ENCODE results near the gene IL1R2. TPM values are rescaled to one million over a fixed set of nuclear protein-coding genes. Genes with fewer than 3 reads are reported as not detected.

The IL1R2 gene
- total and polyA plus RNA-seq, 7 experiments from 2014 or later: 0.40 to 2.7 (median 1.3) TPM; not detected in 4

GRCh38 chr2:102005989-102006885, 14.5 kb downstream of the IL1R2 start:
- H3K36me3 ChIP-seq (ENCODE audit: control insufficient read depth in 2 of 3, insufficient read depth in 3 of 3, low read length in 3 of 3): no peaks in the 10 kb centered on the region
- peak in 3 of 9 donors; percentile 23 to 28 (median 24) for DNase-seq
- no peak overlapping the region for H3K4me3 Mint-ChIP-seq
- no peaks in the 10 kb centered on the region for H3K9me3 Mint-ChIP-seq
- peaks cover 0 to 12% of the 10 kb centered on the region in 2 donors for H3K4me1 ChIP-seq (ENCODE audit: control insufficient read depth in 2 of 2, insufficient read depth in 2 of 2, low read length in 2 of 2)
- H3K4me3 ChIP-seq (ENCODE audit: low read length): no peak overlapping the region
- H3K27ac ChIP-seq (ENCODE audit: low read depth, low read length): no peak overlapping the region
- no peaks in the 10 kb centered on the region for H3K27me3 ChIP-seq (ENCODE audit: control insufficient read depth in 2 of 2, insufficient read depth in 2 of 2, low read length in 2 of 2)
- ChIA-PET CTCF (interaction anchor here (0.5 to 2.6 kb wide), 11 partner anchors 9 to 443 kb away, joined by 3 to 26 read pairs (median 4); no protein-coding TSS in a partner anchor), POLR2A (no interaction called here)
- no peaks in the 10 kb centered on the region for H3K36me3 Mint-ChIP-seq
- H3K27ac Mint-ChIP-seq: no peak overlapping the region
- peaks cover 0 to 9% (median 0%) of the 10 kb centered on the region in 7 donors for H3K4me1 Mint-ChIP-seq
- H3K27me3 Mint-ChIP-seq: peaks cover 0 to 16% (median 10%) of the 10 kb centered on the region in 5 donors
- intact Hi-C loops (cut with micrococcal nuclease): loop anchor here (1.0 to 10.0 kb wide), 4 partner anchors 121 to 443 kb away; partner anchors contain the start of gene IL18R1 (in 1 of the 2)
- H3K9me3 ChIP-seq (ENCODE audit: control insufficient read depth in 2 of 3, low read length in 3 of 3): no peaks in the 10 kb centered on the region
- peak; percentile 71 for ATAC-seq

DNA sequence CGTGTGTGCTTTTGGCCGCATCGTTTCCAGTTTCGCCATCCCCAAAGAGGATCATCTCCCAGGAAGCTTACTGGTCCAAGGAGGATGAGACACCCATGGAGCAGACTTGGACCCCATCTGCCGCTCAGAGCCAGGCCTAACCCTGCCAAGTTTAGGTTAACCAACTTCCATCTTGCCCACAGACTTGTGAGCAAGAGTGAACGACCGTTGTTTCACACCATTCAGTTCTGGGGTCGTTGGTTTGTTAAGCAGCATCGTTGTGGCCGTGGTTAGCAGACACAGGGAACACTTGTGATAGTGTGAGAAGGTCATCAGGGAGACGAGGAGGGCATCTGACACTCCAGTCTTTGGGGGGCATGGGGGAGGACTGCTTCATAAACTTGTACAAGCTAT, 15.1 kb downstream of the IL1R2 start:
- peaks cover 0 to 12% of the 10 kb centered on the region in 2 donors for H3K4me1 ChIP-seq (ENCODE audit: control insufficient read depth in 2 of 2, insufficient read depth in 2 of 2, low read length in 2 of 2)
- H3K36me3 Mint-ChIP-seq: no peaks in the 10 kb centered on the region
- CTCF ChIA-PET: interaction anchor here (0.5 to 2.6 kb wide), 10 partner anchors 9 to 443 kb away, joined by 3 to 26 read pairs (median 4); no protein-coding TSS in a partner anchor
- no peaks in the 10 kb centered on the region for H3K9me3 Mint-ChIP-seq
- no peak overlapping the region for H3K4me3 ChIP-seq (ENCODE audit: low read length)
- H3K27me3 Mint-ChIP-seq: peaks cover 0 to 16% (median 10%) of the 10 kb centered on the region in 5 donors
- intact Hi-C loops (cut with micrococcal nuclease): loop anchor here (1.0 to 10.0 kb wide), 4 partner anchors 122 to 442 kb away; partner anchors contain the start of gene IL18R1 (in 1 of the 2)
- H3K36me3 ChIP-seq (ENCODE audit: control insufficient read depth in 2 of 3, insufficient read depth in 3 of 3, low read length in 3 of 3): no peaks in the 10 kb centered on the region
- H3K4me3 Mint-ChIP-seq: no peak overlapping the region
- H3K27ac Mint-ChIP-seq: no peak overlapping the region
- H3K27ac ChIP-seq (ENCODE audit: low read depth, low read length): no peak overlapping the region
- H3K9me3 ChIP-seq (ENCODE audit: control insufficient read depth in 2 of 3, low read length in 3 of 3): no peaks in the 10 kb centered on the region
- POLR2A ChIA-PET: no interaction called here
- H3K27me3 ChIP-seq (ENCODE audit: control insufficient read depth in 2 of 2, insufficient read depth in 2 of 2, low read length in 2 of 2): no peaks in the 10 kb centered on the region
- peaks cover 0 to 9% (median 0%) of the 10 kb centered on the region in 7 donors for H3K4me1 Mint-ChIP-seq
- DNase-seq: no peak
- no peak for ATAC-seq

- peaks cover 0 to 12% of the 10 kb centered on the region in 2 donors for H3K4me1 ChIP-seq (ENCODE audit: control insufficient read depth in 2 of 2, insufficient read depth in 2 of 2, low read length in 2 of 2)
- H3K27ac Mint-ChIP-seq: no peak overlapping the region
- H3K36me3 ChIP-seq (ENCODE audit: control insufficient read depth in 2 of 3, insufficient read depth in 3 of 3, low read length in 3 of 3): no peaks in the 10 kb centered on the region
- no peaks in the 10 kb centered on the region for H3K9me3 ChIP-seq (ENCODE audit: control insufficient read depth in 2 of 3, low read length in 3 of 3)
- ChIA-PET CTCF (interaction anchor here (1.3 to 2.6 kb wide), 2 partner anchors 10 to 232 kb away, joined by 3 to 12 read pairs; no protein-coding TSS in a partner anchor), POLR2A (no interaction called here)
- no peak overlapping the region for H3K27ac ChIP-seq (ENCODE audit: low read depth, low read length)
- no peak overlapping the region for H3K4me3 Mint-ChIP-seq
- H3K27me3 Mint-ChIP-seq: peaks cover 0 to 16% (median 10%) of the 10 kb centered on the region in 5 donors
- H3K36me3 Mint-ChIP-seq: peaks cover 0 to 3% (median 0%) of the 10 kb centered on the region in 5 donors
- intact Hi-C loops (cut with micrococcal nuclease): loop anchor here in 1 of 2 donors (5.0 to 10.0 kb wide), 2 partner anchors 124 to 349 kb away; partner anchors contain the start of gene IL18R1
- no peak overlapping the region for H3K4me3 ChIP-seq (ENCODE audit: low read length)
- DNase-seq (no peak), ATAC-seq (no peak)
- H3K9me3 Mint-ChIP-seq: peaks cover 0 to 6% (median 0%) of the 10 kb centered on the region in 11 donors
- H3K27me3 ChIP-seq (ENCODE audit: control insufficient read depth in 2 of 2, insufficient read depth in 2 of 2, low read length in 2 of 2): no peaks in the 10 kb centered on the region
- peaks cover 0 to 9% (median 0%) of the 10 kb centered on the region in 7 donors for H3K4me1 Mint-ChIP-seq
These were observed 16.7 kb downstream of the IL1R2 start for GRCh38 chr2:102008490-102008889.

GRCh38 chr2:102009557-102009956, 17.8 kb downstream of the IL1R2 start:
- Histone ChIP-seq H3K4me1 (ENCODE audit: control insufficient read depth in 2 of 2, insufficient read depth in 2 of 2, low read length in 2 of 2) (peaks cover 0 to 9% of the 10 kb centered on the region in 2 donors), H3K27ac (ENCODE audit: low read depth, low read length) (no peak overlapping the region), H3K4me3 (ENCODE audit: low read length) (no peak overlapping the region), H3K27me3 (ENCODE audit: control insufficient read depth in 2 of 2, insufficient read depth in 2 of 2, low read length in 2 of 2) (no peaks in the 10 kb centered on the region), H3K36me3 (ENCODE audit: control insufficient read depth in 2 of 3, insufficient read depth in 3 of 3, low read length in 3 of 3) (no peaks in the 10 kb centered on the region), H3K9me3 (ENCODE audit: control insufficient read depth in 2 of 3, low read length in 3 of 3) (no peaks in the 10 kb centered on the region)
- Mint-ChIP-seq H3K27me3 (peaks cover 0 to 16% (median 10%) of the 10 kb centered on the region in 5 donors), H3K27ac (no peak overlapping the region), H3K9me3 (peaks cover 0 to 14% (median 0%) of the 10 kb centered on the region in 11 donors), H3K4me1 (peaks cover 0 to 9% (median 0%) of the 10 kb centered on the region in 7 donors), H3K36me3 (peaks cover 0 to 8% (median 0%) of the 10 kb centered on the region in 5 donors), H3K4me3 (no peak overlapping the region)
- no peak for ATAC-seq
- intact Hi-C loops (cut with micrococcal nuclease): loop anchor here in 1 of 2 donors (5.0 to 10.0 kb wide), 2 partner anchors 125 to 348 kb away; partner anchors contain the start of gene IL18R1
- POLR2A ChIA-PET: no interaction called here
- DNase-seq: no peak
- CTCF ChIA-PET: interaction anchor here (2.6 kb wide), 1 partner anchor 231 kb away, joined by 12 read pairs; no protein-coding TSS in a partner anchor

DNA sequence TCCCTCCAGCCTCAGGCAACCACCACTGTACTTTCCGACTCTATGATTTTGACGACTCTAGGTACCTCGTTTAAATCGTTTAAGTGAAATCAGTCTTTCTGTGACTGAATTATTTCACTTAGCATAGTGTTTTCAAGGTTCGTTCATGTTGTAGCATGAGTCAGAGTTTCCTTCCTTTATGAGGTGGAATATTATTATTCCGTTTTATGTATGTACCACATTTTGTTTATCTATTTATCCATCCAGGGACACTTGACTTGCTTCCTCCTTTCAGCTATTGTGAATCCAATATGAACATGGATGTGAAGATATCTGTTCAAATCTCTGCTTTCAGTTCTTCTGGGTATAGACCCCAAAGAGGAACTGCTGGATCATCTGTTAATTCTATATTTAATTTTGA, 19.1 kb downstream of the IL1R2 start:
- Mint-ChIP-seq H3K27me3 (peaks cover 0 to 14% (median 9%) of the 10 kb centered on the region in 5 donors), H3K9me3 (peaks cover 0 to 14% (median 0%) of the 10 kb centered on the region in 11 donors), H3K36me3 (peaks cover 0 to 8% (median 0%) of the 10 kb centered on the region in 5 donors), H3K4me1 (peaks cover 0 to 8% (median 0%) of the 10 kb centered on the region in 7 donors), H3K4me3 (no peak overlapping the region), H3K27ac (no peak overlapping the region)
- POLR2A ChIA-PET: no interaction called here
- Histone ChIP-seq H3K27me3 (ENCODE audit: control insufficient read depth in 2 of 2, insufficient read depth in 2 of 2, low read length in 2 of 2) (no peaks in the 10 kb centered on the region), H3K4me1 (ENCODE audit: control insufficient read depth in 2 of 2, insufficient read depth in 2 of 2, low read length in 2 of 2) (no peaks in the 10 kb centered on the region), H3K27ac (ENCODE audit: low read depth, low read length) (no peak overlapping the region), H3K36me3 (ENCODE audit: control insufficient read depth in 2 of 3, insufficient read depth in 3 of 3, low read length in 3 of 3) (no peaks in the 10 kb centered on the region), H3K4me3 (ENCODE audit: low read length) (no peak overlapping the region), H3K9me3 (ENCODE audit: control insufficient read depth in 2 of 3, low read length in 3 of 3) (no peaks in the 10 kb centered on the region)
- CTCF ChIA-PET: no interaction called here
- ATAC-seq: peak; percentile 52
- intact Hi-C loops (cut with micrococcal nuclease): no loop called here
- no peak for DNase-seq

GRCh38 chr2:102012061-102012614, 20.4 kb downstream of the IL1R2 start:
- Mint-ChIP-seq H3K4me1 (peaks cover 0 to 3% (median 0%) of the 10 kb centered on the region in 7 donors), H3K9me3 (peaks cover 0 to 14% (median 0%) of the 10 kb centered on the region in 11 donors), H3K27me3 (peaks cover 0 to 11% (median 5%) of the 10 kb centered on the region in 5 donors), H3K27ac (no peak overlapping the region), H3K4me3 (no peak overlapping the region), H3K36me3 (peaks cover 0 to 8% (median 0%) of the 10 kb centered on the region in 5 donors)
- ChIA-PET CTCF (interaction anchor here (2.1 kb wide), 1 partner anchor 229 kb away, joined by 5 read pairs; no protein-coding TSS in a partner anchor), POLR2A (no interaction called here)
- ATAC-seq (no peak), DNase-seq (no peak)
- Histone ChIP-seq H3K27ac (ENCODE audit: low read depth, low read length) (no peak overlapping the region), H3K4me1 (ENCODE audit: control insufficient read depth in 2 of 2, insufficient read depth in 2 of 2, low read length in 2 of 2) (no peaks in the 10 kb centered on the region), H3K9me3 (ENCODE audit: control insufficient read depth in 2 of 3, low read length in 3 of 3) (no peaks in the 10 kb centered on the region), H3K4me3 (ENCODE audit: low read length) (no peak overlapping the region), H3K36me3 (ENCODE audit: control insufficient read depth in 2 of 3, insufficient read depth in 3 of 3, low read length in 3 of 3) (no peaks in the 10 kb centered on the region), H3K27me3 (ENCODE audit: control insufficient read depth in 2 of 2, insufficient read depth in 2 of 2, low read length in 2 of 2) (no peaks in the 10 kb centered on the region)
- intact Hi-C loops (cut with micrococcal nuclease): no loop called here
